HepG2 (cell line): ENCODE results near the gene ZNF629. TPM values are rescaled to one million over a fixed set of nuclear protein-coding genes. Genes with fewer than 3 reads are reported as not detected.

Source experiments
- MEIS1 ChIP-seq: sonication (generic); formaldehyde crosslinking; IDR thresholded peaks from 2 replicates; pipeline ENCODE4 v1.9.0; 2021; ENCODE audit warnings: mild to moderate bottlenecking, missing genetic modification reagents, moderate library complexity, borderline replicate concordance
- MIXL1 ChIP-seq: IDR thresholded peaks from 2 replicates; pipeline ENCODE4 v1.6.1; 2016
- MXI1 ChIP-seq: IDR thresholded peaks from 3 replicates; pipeline ENCODE4 v1.6.1; 2012; ENCODE audit warnings: low read depth, low read length, inconsistent platforms, borderline replicate concordance
- NR1H2 ChIP-seq: sonication (generic); formaldehyde crosslinking; IDR thresholded peaks from 2 replicates; pipeline ENCODE4 v1.8.1; 2022; ENCODE audit warnings: low read depth, missing genetic modification reagents, borderline replicate concordance
- REPIN1 ChIP-seq: sonication (generic); formaldehyde crosslinking; IDR thresholded peaks from 2 replicates; pipeline ENCODE4 v1.8.0; 2022; ENCODE audit warnings: missing genetic modification reagents, low read depth, mild to moderate bottlenecking, borderline replicate concordance
- RFXAP ChIP-seq: sonication (generic); formaldehyde crosslinking; IDR thresholded peaks from 2 replicates; pipeline ENCODE4 v1.4.0; 2020; ENCODE audit warnings: missing genetic modification reagents, borderline replicate concordance
- SIN3A ChIP-seq: IDR thresholded peaks from 2 replicates; pipeline ENCODE4 v1.6.1; 2011; ENCODE audit warnings: low read depth, mild to moderate bottlenecking, control low read depth, low read length, borderline replicate concordance
- TBX2 ChIP-seq: sonication (generic); formaldehyde crosslinking; IDR thresholded peaks from 2 replicates; pipeline ENCODE4 v1.5.0; 2020; ENCODE audit warnings: missing genetic modification reagents, mild to moderate bottlenecking, borderline replicate concordance
- TFAP4 ChIP-seq: sonication (generic); IDR thresholded peaks from 2 replicates; pipeline ENCODE4 v1.6.1; 2016; ENCODE audit warnings: low read depth, borderline replicate concordance
- TGIF2 ChIP-seq: IDR thresholded peaks from 2 replicates; pipeline ENCODE4 v1.6.1; 2016; ENCODE audit warnings: control low read depth, missing compliant biosample characterization
- TRIM22 ChIP-seq: fragments of 450-650 bp; IDR thresholded peaks from 2 replicates; pipeline ENCODE4 v1.6.1; 2017
- ZBTB1 ChIP-seq: sonication (generic); formaldehyde crosslinking; IDR thresholded peaks from 2 replicates; pipeline ENCODE4 v1.4.0; 2020; ENCODE audit warnings: missing genetic modification reagents, borderline replicate concordance
- ZBTB40 ChIP-seq, 2 experiments: fragments of 450-650 bp in 1 of 2; sonication (generic) in 1 of 2; formaldehyde crosslinking in 1 of 2; IDR thresholded peaks; 2 replicates each; pipeline versions ENCODE4 v1.6.1 to v1.8.0; 2016 to 2022; ENCODE audit warnings: antibody characterized with exemption in 1 of 2, mild to moderate bottlenecking in 1 of 2, missing genetic modification reagents in 1 of 2
- ZNF234 ChIP-seq: sonication (generic); formaldehyde crosslinking; conservative IDR thresholded peaks from 2 replicates; pipeline ENCODE4 v1.5.1; 2020; ENCODE audit warnings: mild to moderate bottlenecking, missing genetic modification reagents
- ZNF263 ChIP-seq: sonication (generic); formaldehyde crosslinking; IDR thresholded peaks from 2 replicates; pipeline ENCODE4 v1.4.0; 2020; ENCODE audit warnings: missing genetic modification reagents
- ZNF644 ChIP-seq: IDR thresholded peaks from 2 replicates; pipeline ENCODE4 v1.6.1; 2016; ENCODE audit warnings: low read depth
- ZNF770 ChIP-seq: sonication (generic); formaldehyde crosslinking; IDR thresholded peaks from 2 replicates; pipeline ENCODE4 v1.5.0; 2020; ENCODE audit warnings: mild to moderate bottlenecking, missing genetic modification reagents
- polyA plus RNA-seq, 8 experiments: library from polyadenylated mRNA; depleted of rRNA in 3 of 8; stranded (reverse) in 7 of 8; unstranded in 1 of 8; fragments of >200 nt; fragmentation: Illumina TruSeq in 4 of 8; extraction: Trizol in 4 of 8; gene quantifications; 2 replicates each; pipeline versions ENCODE4 v1.2.1 to v1.2.3, GENCODE V29; 2011 to 2016; ENCODE audit warnings: low read depth in 4 of 8, missing spikeins in 1 of 8, mixed read lengths in 1 of 8; ENCODE audit not compliant: insufficient read depth in 1 of 8
- total RNA-seq, 5 experiments: library from RNA; depleted of rRNA; stranded (reverse); fragments of >200 nt; fragmentation: Illumina TruSeq; extraction: Trizol; gene quantifications; 2 replicates each; pipeline ENCODE4 v1.2.3, GENCODE V29; 2016; ENCODE audit warnings: low read depth in 1 of 5

The ZNF629 gene
- total and polyA plus RNA-seq, 2 of the 13 experiments (the other 11 are each of a cell fraction or from before 2014, with no cell fraction given), result 6.1 to 16.5 TPM

- TF ChIP-seq ZBTB40 (IDR thresholded peaks at IDR 0.05) (no peak), ZBTB40 (CRISPR knock-in tag; IDR thresholded peaks at IDR 0.05) (0 out of 2 replicates have a peak, but pooled peaks have one; percentile 29), ZNF263 (CRISPR knock-in tag) (0 out of 2 replicates have a peak, but pooled peaks have one; percentile 17), REPIN1 (no peak), ZNF234 (CRISPR knock-in tag) (no peak), MIXL1 (CRISPR knock-in tag) (peak; percentile 19; the same call in 1 of the 2 replicates), TRIM22 (no peak), SIN3A (peak; percentile 55; the same call in 1 of the 2 replicates), RFXAP (CRISPR knock-in tag) (0 out of 2 replicates have a peak, but pooled peaks have one; percentile 68), TFAP4 (no peak), ZNF644 (CRISPR knock-in tag) (0 out of 2 replicates have a peak, but pooled peaks have one; percentile 37), ZNF770 (CRISPR knock-in tag) (0 out of 2 replicates have a peak, but pooled peaks have one; percentile 19), TGIF2 (CRISPR knock-in tag) (peak; percentile 75), NR1H2 (CRISPR knock-in tag) (peak; percentile 8; the same call in 1 of the 2 replicates), ZBTB1 (CRISPR knock-in tag) (no peak), MEIS1 (CRISPR knock-in tag) (0 out of 2 replicates have a peak, but pooled peaks have one; percentile 64), TBX2 (peak; percentile 29; the same call in 1 of the 2 replicates), MXI1 (peak; percentile 72; the same call in 1 of the 3 replicates)
Observed at GRCh38 chr16:30830072-30830417, 43.0 kb upstream of the ZNF629 start (continued).
